ENCODE measurements around the gene IPO4.

- TF ChIP-seq, protein P1, sequence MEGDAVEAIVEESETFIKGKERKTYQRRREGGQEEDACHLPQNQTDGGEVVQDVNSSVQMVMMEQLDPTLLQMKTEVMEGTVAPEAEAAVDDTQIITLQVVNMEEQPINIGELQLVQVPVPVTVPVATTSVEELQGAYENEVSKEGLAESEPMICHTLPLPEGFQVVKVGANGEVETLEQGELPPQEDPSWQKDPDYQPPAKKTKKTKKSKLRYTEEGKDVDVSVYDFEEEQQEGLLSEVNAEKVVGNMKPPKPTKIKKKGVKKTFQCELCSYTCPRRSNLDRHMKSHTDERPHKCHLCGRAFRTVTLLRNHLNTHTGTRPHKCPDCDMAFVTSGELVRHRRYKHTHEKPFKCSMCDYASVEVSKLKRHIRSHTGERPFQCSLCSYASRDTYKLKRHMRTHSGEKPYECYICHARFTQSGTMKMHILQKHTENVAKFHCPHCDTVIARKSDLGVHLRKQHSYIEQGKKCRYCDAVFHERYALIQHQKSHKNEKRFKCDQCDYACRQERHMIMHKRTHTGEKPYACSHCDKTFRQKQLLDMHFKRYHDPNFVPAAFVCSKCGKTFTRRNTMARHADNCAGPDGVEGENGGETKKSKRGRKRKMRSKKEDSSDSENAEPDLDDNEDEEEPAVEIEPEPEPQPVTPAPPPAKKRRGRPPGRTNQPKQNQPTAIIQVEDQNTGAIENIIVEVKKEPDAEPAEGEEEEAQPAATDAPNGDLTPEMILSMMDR (IDR thresholded peaks at IDR 0.05), result no peak
- TF ChIP-seq POLR2A (IDR thresholded peaks at IDR 0.05), result no peak
These were observed 5.6 kb downstream of the IPO4 start for GRCh38 chr14:24183014-24183481.
